NB4 (cell line): Measurements from ENCODE around the gene PIK3AP1.

Source experiments
- DNase-seq: peaks from one replicate; pipeline ENCODE4 v3.0.0; 2010; ENCODE audit warnings: low read depth
- H3K4me3 ChIP-seq: one replicate; pipeline ENCODE4 v1.5.1; 2011; ENCODE audit warnings: mild to moderate bottlenecking, low read depth, low read length, moderate library complexity
- CTCF ChIP-seq: IDR thresholded peaks from one replicate; pipeline ENCODE4 v1.5.1; 2012; ENCODE audit warnings: low read depth, low read length
- MYC ChIP-seq: IDR thresholded peaks from 2 replicates; pipeline ENCODE4 v1.6.1; 2011; ENCODE audit warnings: low read depth, low read length
- POLR2A ChIP-seq: IDR thresholded peaks from 2 replicates; pipeline ENCODE4 v1.6.1; 2011; ENCODE audit warnings: mild to moderate bottlenecking; ENCODE audit not compliant: insufficient read length; ENCODE audit errors: extremely low read depth
- TF ChIP-seq, protein P1 (sequence below): IDR thresholded peaks from 2 replicates; pipeline ENCODE4 v1.6.1; 2011; ENCODE audit warnings: low read depth, low read length

Gene PIK3AP1

DNA sequence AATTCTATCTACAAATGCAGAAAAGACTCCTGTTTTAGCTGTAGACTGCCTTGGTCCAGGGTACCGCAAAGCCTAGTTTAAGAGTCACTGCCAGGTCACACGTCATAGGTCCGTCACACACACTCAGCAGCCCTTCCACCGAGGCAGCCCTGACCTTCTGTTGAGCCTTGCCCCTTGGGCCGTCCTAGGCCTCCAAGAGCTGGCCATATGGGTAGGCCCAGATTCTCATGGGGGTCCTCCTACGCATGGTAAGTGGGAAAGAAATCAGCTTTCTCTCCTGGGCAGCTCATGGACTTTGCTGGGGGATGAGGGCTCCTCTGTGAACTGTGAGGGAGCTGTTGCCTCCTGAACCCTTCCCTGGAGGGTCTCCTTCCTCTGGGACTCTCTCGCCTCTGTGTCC lies 19.8 kb upstream of the PIK3AP1 start:
- no peak for TF ChIP-seq POLR2A
- TF ChIP-seq MYC: no peak
- TF ChIP-seq CTCF: no peak
- TF ChIP-seq, protein P1, sequence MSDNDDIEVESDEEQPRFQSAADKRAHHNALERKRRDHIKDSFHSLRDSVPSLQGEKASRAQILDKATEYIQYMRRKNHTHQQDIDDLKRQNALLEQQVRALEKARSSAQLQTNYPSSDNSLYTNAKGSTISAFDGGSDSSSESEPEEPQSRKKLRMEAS: no peak
- DNase-seq: peak; percentile 44
- H3K4me3 ChIP-seq: peak overlapping the region; percentile 27

DNA sequence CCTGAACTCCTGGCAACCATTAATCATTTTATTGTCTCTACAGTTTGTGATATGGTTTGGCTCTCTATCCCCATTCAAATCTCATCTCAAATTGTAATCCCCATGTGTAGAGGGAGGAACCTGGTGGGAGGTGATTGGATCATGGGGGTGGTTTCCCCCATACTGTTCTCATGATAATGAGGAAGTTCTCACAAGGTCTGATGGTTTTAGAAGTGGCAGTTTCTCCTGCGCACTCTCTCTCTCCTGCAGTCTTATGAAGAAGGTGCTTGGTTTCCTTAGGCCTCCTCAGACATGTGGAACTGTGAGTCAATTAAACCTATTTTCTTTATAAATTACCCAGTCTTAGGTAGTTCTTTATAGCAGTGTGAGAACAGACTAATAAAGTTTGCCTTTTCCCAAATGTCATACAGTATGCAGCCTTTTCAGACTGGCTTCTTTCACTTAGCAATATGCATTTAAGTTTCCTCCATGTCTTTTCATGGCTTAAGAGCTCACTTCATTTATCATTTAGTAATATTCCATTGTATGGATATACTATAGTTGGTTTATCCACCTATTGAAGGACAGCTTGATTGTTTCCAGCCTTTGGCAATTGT lies 17.1 kb upstream of the PIK3AP1 start:
- peak; percentile 88 for DNase-seq

DNA sequence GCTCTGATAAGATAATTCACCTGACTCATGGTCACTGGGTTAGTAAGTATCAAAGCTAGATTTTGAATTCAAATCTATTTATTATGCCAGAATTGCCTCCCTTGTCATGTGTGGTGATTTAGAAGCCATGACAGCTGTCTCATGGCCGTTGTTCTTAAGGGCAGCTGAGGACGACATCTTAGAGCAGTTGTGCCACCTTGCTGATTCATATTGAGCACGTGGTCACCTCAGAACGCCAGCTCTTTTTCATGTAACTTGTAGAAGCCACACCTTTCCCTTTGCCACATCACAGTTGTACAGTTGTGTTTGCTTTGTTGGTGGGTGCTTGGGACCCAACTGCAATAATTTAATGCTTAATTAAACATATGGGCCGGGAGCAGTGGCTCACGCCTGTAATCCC lies 4.3 kb upstream of the PIK3AP1 start:
- TF ChIP-seq, protein P1: no peak
- no peak for TF ChIP-seq CTCF
- no peak for TF ChIP-seq MYC
- TF ChIP-seq POLR2A: no peak
- DNase-seq: no peak

More for the DNA sequence above, 17.1 kb upstream of the PIK3AP1 start:
- peak overlapping the region; percentile 74 for H3K4me3 ChIP-seq

DNA sequence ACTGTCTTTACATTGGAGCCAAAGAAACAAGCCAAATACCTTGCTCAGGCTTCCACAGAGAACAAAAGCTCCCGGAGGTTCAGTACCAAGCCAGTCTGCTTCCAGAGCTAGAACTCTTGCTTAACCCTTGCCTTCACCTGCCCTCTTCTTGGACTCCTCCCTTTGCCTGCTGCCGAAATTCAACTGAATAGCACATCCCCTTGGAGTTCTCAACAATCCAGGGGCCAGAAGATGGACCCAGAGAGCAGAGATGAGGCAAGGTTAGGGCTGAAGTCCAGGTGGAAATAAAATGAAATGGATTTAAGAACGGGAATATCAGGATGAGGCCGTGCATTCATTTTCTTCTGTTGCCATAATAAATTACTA lies 876 bp upstream of the PIK3AP1 start:
- TF ChIP-seq POLR2A (no peak), CTCF (no peak), MYC (no peak)
- TF ChIP-seq, protein P1: no peak
- peak overlapping the region; percentile 38 for H3K4me3 ChIP-seq
- no peak for DNase-seq

More for the DNA sequence above, 4.3 kb upstream of the PIK3AP1 start:
- H3K4me3 ChIP-seq: no peak overlapping the region

DNA sequence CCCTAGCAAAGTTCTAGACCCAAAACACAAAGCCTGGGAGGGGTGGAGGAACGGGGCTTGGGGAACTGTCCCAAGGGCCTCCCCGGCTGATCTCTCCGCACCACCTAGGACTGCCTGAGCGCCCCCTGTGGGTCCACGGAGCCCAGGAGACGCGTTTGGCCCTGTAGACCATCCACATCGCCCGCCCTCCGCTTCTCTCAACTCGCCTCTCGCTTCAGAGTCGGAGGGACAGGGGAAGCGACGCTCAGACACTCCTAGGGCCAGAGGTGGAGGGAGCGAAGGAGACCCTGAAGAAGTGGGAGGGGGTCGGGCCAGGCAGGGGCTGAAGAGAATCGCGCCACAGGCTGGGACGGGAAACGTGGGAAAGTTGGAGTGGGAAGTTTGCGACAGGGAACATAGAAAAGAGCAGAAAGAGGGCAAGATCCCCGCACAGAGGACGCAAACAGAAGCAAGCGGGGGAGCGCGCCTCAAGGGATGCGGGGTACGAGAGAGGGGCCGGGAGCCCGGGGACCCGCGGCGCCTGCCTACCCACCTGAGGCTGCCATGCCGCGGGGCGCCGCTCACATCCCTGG lies 378 bp downstream of the PIK3AP1 start:
- peak; percentile 94 for TF ChIP-seq CTCF
- no peak for TF ChIP-seq POLR2A
- TF ChIP-seq, protein P1: peak; percentile 64
- TF ChIP-seq MYC: 0 out of 2 replicates have a peak, but pooled peaks have one; percentile 34

DNA sequence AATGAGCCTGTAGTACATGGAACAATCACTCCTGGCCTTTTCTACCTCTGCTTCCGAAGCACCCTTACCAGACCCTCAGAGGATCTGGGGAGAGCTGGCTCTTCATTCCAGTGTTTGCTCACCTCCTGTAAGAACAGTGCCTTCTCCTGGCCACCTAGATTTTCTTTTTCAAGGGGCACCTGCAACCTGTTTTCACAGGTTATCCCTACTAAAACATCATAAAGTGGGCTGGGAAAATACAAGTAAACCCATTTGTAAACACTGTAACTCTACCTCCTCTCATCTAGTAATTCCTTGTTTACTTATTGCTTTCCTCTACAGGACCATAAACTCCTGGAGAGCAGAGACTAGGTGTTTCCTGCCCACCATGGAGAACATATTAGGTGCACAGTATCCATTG lies 1.1 kb downstream of the PIK3AP1 start:
- no peak for TF ChIP-seq MYC
- no peak for TF ChIP-seq CTCF
- TF ChIP-seq, protein P1: no peak
- no peak for TF ChIP-seq POLR2A
- DNase-seq: no peak

More for the DNA sequence above, 378 bp downstream of the PIK3AP1 start:
- peak overlapping the region; percentile 84 for H3K4me3 ChIP-seq
- DNase-seq: peak; percentile 95

More for the DNA sequence above, 1.1 kb downstream of the PIK3AP1 start:
- peak overlapping the region; percentile 84 for H3K4me3 ChIP-seq
